ENCODE measurements around the gene ARMH3. TPM values are rescaled to one million over a fixed set of nuclear protein-coding genes. Genes with fewer than 3 reads are reported as not detected.

ARMH3 gene
- polyA plus RNA-seq, 4 donors, result 14.9 to 20.9 (median 19.4) TPM

- DNase-seq (ENCODE audit: low read depth in 4 of 4, low spot score in 3 of 4), result no peak
Measured at GRCh38 chr10:101875068-101875688, 180.8 kb downstream of the ARMH3 start.

DNA sequence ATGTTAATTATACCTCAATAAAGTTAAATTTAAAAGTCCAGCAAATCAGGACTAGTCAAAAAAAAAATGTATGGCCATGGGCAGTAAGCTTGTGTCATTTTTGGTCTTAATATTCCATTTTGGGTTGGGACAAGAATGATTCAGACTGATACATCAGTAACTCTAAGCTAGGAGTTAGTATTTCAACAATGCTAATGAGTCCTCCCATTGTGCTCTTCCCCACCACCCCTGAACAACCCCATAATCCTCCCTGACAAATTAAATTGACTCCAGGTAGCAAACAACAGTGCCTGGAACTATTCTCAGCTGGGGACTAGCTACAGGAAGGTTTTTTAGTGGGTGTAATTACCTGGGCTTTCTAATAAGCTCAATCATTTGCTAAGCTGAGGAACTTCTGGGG is 181.7 kb downstream of the ARMH3 start:
- no peak for DNase-seq (ENCODE audit: low read depth in 4 of 4, low spot score in 3 of 4)

DNA sequence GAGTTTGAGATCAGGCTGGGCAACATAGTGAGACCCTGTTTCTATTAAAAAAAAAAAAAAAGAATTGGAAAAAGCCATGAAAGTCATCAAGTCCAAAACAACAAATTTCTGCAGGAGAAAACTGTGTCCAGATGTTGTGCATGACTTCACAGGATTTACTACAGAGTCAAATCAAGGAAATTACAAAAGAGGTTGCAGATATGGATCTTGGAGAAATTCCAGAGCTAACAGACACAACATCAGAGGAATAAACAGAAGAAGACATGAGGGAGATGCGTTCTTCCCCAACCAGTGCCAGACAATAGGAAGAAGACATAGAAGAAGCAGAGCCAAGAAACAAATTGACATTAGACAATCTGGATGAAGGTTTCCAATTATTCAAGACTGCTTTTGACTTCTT is 188.0 kb downstream of the ARMH3 start:
- no peak for DNase-seq (ENCODE audit: low read depth in 4 of 4, low spot score in 3 of 4)

GRCh38 chr10:101859530-101859929 is 196.4 kb downstream of the ARMH3 start:
- no peak for DNase-seq (ENCODE audit: low read depth in 4 of 4, low spot score in 3 of 4)

DNA sequence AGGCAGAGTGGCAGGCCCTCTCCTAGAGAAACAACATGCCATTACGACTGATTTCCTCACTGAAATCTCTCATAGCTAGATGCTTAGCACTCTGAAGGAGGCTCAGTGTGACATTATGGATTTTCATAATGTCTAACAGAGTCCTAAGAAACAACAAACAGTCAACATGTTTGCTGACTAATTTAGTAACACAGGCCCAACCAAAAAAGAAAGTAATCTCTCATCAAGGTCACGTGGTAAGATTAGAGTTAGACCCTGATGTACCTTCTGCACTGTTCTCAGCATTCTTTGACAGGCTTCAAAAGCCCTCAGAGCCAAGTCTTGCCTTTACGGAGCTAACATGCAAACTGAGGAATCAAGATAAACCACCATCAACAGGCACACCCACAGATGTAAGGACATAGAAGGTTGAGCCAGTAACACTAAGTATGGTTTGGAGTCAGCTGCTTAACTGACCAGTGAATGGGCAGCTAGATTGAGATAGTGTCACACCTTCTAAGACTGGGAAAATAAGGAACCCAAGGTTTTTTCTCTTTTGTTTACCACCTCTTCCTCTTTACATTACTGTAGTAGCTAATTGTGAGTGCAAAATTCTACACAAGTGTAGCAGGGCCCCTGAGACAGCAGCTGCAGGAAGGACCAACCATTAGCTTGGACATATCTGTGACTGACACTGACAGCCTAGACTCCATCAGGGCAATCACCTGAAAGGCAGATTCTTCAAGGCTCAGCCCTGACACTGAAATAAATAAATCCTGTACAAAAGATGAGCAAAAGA is 197.1 kb downstream of the ARMH3 start:
- DNase-seq (ENCODE audit: low read depth in 4 of 4, low spot score in 3 of 4), result no peak

DNA sequence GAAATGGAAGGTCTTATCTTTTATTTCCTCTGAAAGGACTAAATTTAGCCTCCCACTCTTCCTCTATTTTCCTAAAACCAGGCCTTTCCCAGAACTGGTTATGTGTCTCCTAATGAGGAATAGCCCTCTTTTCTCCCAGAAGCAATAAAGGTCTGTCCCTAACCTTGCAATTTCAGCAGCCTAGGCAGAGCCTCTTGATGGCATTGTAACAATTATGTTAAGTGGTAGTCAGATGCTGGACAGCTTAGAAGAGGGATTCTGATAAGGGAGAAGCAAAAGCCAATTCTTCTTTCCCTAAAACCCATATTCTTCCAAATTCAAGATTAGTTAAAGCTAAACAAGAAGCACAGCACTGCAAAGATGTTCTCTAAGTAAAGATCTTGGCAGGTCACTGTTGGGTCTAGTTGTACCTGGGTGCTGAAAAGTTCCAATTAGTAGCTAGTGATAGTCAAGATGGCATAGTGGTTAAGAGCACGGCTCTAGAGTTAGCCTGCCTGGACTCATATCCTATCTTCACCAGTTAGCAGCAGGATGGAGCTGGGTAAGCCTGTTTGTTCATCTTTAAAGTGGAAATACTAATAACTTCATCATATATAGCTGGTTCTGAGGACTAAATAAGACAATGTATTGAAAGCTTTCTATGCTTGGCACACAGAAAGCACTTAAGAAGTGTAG is 198.0 kb downstream of the ARMH3 start:
- DNase-seq (ENCODE audit: low read depth in 4 of 4, low spot score in 3 of 4), result no peak

DNA sequence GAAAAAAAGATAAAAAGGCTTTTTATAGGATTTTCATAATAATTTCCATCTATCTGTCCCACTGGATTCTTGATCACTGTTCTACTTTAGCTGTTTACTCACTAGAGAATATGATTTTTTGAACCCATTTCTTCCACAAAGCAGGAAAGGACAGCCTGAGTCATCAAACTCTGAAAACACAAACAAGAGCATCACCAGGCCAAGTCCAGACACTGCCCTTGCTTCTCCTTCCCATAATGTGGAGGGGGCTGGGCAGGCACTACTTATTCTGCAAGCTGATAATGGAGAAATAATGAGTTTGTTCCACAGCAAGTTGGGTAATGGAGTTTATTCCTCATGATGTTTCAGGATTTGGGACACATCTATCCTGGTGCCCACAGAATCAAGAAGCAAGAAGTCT is 199.3 kb downstream of the ARMH3 start:
- no peak for DNase-seq (ENCODE audit: low read depth in 4 of 4, low spot score in 3 of 4)

DNA sequence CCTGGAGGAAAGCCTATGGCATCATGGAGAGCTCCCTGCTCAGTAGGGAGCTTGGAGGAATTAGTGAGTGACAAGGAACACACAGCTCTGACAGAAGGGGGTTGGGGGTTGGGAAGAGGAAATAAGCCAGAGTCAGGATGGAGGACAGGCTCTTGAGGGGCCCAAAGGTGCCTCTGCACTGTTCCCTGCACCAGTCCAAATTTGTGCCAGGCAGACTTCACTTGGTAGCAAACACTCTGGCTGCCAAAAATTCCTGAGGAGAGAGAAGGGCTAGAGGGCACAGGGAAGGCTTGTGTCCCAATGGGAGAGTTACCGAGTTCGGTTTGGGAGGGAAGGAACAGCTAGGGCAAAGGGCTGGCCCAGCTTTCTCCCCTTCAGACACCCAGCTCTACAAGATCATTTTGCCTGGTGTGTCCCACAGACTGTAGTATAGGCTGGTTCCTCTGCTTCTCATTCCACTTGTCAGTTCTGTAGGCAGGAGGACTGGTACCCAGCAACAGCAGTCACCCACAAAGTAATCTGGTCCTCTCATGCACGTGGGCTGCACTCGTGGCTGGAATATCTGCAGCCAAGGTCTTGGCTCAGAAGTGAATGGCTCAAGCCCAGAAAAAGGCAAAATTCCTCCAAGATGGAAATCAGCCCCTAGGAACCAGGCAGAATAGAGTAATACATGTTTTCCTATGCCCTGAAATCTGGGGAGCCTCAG is 204.4 kb downstream of the ARMH3 start:
- DNase-seq (ENCODE audit: low read depth in 4 of 4, low spot score in 3 of 4), result no peak

GRCh38 chr10:101850749-101851148 is 205.2 kb downstream of the ARMH3 start:
- DNase-seq (ENCODE audit: low read depth in 4 of 4, low spot score in 3 of 4), result no peak

GRCh38 chr10:101848894-101849351 is 207.1 kb downstream of the ARMH3 start:
- DNase-seq (ENCODE audit: low read depth in 4 of 4, low spot score in 3 of 4), result no peak

- no peak for DNase-seq (ENCODE audit: low read depth in 4 of 4, low spot score in 3 of 4)
Measured at GRCh38 chr10:101848408-101848807, 207.6 kb downstream of the ARMH3 start.

DNA sequence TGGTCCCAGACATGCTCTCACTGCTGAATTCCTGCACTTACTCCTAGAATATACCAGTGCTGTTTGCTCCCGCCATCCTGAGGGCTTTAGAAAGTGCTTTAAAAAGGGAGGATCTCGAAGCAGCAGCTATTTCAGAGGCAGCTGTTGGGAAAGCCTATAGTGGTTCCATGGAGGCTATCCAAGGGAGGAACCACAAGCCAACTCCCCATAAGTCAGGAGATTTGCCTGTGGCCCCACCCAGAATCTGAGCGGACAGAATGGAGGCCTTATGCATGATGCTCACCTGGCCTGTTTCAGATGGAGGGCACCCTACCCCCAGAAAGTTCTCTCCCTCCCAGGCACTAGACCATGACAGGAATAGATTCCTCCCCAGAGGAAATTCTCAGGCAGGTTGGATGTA is 210.1 kb downstream of the ARMH3 start:
- no peak for DNase-seq (ENCODE audit: low read depth in 4 of 4, low spot score in 3 of 4)

- DNase-seq (ENCODE audit: low read depth in 4 of 4, low spot score in 3 of 4), result no peak
Measured at GRCh38 chr10:101843032-101844021, 212.6 kb downstream of the ARMH3 start, which contains the start of gene KCNIP2. Gene KCNIP2 (minus strand): TSS chr10:101843800. CDS start chr10:101843568, 232 bp downstream.

- no peak for DNase-seq (ENCODE audit: low read depth in 4 of 4, low spot score in 3 of 4)
Measured at GRCh38 chr10:101841826-101842225, 214.1 kb downstream of the ARMH3 start.

DNA sequence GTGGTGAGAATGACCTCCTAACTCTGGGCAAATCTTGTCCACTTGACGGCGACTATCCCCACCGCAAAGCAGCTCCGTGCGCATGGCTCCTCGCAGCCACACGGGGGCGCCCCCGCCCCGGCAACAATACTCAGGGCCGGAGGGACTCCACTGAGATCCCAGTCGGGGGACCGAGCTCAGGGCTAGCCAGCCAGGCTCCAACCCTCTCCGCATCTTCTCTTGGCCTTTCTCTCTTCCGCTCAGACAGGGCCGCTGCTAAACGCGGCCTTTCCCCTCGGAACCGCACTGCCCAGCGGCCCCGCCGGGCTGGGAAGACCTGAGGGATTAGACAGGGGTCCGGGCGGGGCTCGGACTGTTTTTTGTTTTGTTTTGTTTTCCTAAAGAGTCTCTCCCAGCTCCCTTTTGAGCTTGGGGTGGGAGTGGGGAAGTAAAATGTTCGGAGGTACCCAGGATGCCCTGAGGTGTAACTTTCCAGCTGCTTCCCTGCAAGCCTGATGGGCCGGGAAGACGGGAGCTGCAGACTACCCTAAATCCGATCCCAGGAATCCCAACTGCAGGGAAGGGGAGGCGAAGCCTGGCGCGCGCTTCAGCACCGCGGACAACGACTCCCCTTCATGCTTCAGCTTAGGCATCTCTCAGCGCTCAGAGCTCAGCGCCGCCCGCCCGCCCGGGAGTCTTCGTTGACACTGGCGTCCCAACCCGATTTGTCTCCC is 215.1 kb downstream of the ARMH3 start:
- DNase-seq (ENCODE audit: low read depth in 4 of 4, low spot score in 3 of 4), result peak in 1 of 4 donors; percentile 77

DNA sequence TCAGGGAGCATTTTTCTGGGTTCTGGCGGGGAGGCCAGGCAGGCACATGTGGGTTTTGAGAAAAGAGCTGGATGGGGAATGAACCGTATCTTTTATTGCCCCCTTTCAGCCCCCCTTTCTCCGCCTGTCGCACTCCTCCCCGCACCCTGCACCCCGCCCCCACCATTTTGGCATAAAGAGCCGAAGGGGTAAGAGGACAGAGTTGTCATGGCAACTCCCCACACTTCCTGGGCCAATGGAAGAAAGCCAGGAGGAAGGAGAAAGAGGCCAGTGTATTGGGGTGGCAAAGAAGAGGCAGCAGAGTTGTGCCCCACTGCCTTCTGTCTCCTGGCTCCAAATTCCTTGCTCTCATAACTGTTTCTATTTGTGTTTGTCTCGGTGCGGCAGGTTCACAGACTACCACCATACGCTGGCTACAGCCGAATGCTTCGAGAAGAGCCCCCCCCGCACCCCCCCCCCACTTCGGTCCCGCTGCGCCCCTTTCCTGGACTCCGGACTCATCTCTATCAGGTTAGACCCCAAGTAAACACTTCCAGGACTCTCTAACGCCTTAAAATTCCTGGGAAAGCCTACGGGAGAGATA is 215.8 kb downstream of the ARMH3 start:
- DNase-seq (ENCODE audit: low read depth in 4 of 4, low spot score in 3 of 4), result no peak

GRCh38 chr10:101839416-101840063 is 216.4 kb downstream of the ARMH3 start:
- no peak for DNase-seq (ENCODE audit: low read depth in 4 of 4, low spot score in 3 of 4)

- DNase-seq (ENCODE audit: low read depth in 4 of 4, low spot score in 3 of 4), result no peak
Measured at GRCh38 chr10:101839002-101839401, 217.0 kb downstream of the ARMH3 start.
